GM18526 (cell line): Measurements from ENCODE around the gene RGS14.

ENCODE experiments used
- POLR2A ChIP-seq: IDR thresholded peaks from 3 replicates; pipeline ENCODE4 v1.6.1; 2011; ENCODE audit not compliant: insufficient read length; ENCODE audit errors: extremely low read depth

The RGS14 gene

DNA sequence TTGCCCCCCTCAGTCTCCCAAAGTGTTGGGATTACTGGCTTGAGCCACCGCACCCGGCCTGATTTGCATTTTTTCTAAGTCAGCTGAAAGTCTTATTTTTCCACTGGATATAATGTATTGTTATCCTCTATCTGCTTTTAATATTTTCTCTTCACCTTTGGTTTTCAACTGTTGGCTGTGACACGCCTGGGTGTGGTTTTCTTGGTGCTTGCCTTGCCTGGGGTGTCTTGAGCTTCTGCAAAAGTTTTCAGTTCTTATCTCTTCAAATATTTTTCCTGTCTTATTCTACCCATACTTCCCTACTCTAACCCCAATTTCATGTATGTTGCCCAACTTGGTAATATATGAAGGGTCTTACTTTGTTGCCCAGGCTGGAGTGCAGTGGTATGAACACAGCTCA, 41.7 kb upstream of the RGS14 start:
- TF ChIP-seq POLR2A: no peak

DNA sequence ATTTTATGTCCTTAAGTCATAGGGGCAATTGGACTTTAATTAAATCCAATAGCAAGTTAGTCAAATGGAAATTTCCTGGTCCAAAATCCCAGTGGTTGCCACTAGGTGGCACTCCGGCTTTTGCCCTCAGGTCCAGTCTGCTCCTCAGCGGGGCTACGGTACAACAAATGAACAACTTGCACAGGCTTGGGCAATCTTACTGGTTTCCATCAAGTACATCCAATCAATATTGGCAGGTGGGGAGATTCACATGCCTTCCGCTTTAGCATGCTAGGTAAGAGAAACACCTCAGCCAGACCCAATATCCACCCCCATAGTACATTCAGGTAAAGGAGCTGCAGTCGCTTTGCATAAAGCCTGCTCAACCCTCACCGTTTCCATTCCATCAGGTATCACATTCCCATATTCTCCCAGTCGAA, 39.8 kb upstream of the RGS14 start:
- no peak for TF ChIP-seq POLR2A

DNA sequence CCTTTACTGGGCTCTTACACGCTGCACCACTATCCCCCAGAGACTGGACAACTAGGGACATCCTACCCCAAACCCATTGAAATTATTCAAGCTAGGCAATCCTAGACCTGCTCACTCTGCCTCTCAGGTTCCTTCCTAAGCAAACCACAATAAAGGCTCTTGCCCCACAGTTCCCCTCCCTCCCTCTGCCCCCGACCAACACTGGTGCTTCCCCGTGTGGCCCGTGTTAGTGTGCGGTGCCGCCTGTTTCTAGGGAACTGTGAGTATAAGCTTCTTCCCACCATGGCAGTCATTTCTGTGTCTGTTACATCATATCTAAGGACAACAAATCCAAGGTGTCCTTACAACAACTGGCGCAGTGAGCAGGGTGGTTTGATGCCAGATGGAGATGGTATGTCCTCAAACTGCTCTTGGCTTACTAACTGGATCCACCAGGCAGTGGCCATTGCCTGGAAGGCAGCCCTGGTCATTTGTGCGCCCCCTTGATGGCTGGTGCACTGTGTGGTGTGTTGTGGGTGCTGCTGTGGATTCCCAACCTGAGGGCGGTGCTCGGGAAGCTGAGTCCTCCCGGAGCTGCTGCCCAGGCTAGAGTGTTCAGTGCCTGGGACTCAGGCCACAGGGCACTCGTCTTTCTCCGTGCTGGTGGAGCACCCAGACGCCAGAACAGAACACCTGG, 37.7 kb upstream of the RGS14 start:
- TF ChIP-seq POLR2A: no peak

DNA sequence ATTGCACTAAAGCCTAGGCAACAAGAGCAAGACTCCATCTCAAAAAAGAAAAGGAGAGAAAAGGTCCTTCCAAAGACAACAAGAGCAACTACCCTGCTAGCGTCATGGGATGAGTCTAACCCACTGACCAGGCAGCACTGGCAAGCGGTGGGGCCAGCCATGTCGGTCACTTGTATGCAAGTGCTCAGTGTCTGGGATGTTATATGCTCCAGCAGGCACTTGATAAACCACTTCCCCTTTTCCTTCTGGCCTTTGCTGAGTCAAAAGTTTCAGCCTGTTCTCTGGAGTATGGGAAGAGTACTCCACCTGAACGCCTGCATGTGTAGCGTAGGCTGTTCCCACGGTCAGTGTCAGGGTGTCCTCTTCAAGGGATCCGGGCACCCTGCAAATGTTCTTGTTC, 36.8 kb upstream of the RGS14 start:
- TF ChIP-seq POLR2A: no peak

DNA sequence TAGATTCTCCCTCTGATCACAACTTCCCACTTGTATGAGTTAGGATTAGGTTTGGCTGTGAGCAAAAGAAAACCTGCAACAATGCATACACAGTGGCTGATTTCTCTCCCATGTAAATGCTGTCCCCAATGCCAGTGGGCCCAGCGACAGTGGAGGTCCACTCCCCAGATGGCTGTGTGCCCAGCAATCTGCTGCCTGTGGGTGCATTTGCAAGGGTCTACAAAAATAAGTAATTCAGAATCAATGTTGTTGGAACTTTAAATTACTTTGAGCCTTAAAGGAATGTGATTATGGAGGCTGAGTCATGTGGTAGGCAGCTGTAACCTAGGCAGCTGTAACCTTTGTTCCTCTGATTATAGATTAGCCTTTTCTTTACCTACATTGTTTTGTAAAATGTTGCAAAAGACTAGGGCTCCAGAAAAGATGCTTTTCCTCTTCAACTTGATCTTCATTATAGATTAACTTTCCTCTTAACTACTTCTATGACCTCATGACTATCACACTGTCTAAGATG, 31.8 kb upstream of the RGS14 start:
- TF ChIP-seq POLR2A: no peak

DNA sequence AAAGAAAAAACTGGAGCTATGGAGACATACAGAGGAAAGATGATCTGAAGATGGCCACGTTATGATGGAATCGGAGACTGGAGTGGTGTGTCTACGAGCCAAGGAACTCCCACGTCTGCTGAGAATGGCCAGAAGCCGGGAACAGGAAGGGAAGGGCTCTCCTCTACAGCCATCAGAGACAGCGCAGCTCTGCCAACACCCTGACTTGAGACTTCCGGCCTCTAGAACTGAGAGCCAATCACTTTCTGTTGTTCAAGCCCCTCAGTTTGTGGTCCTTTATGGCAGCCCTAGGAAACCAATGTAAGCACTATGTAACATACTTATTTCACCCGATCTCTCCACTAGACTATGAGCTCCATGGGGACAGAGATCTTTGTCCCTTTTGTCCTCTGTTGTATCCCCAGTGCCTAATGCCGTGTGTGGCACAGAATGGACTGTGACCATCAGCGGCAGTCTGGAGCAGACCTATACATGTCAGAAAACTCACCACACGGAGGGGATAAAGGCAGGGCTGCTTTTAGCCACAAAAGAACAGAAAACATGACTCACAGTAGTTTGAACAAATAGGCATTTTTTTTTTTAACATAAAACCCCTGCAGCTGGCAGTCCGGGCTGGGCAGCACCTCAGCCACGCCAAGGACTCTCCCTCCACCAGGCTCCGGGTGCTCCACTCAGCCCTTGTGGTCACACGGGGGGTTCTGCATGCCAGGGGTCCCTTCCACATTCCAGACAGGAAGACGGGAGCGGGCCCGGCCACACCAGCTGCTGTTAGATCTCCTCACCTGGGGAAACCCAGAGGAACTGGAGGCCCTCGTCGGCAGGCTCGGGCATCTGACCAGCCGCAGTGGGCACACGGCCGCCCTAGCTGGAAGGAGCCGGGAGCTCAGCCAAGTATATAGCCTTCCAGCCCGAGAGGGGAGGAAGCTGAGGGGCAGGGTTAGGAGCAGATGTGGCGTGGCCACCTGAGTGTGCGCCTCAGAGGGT, 29.9 kb upstream of the RGS14 start:
- TF ChIP-seq POLR2A: no peak

DNA sequence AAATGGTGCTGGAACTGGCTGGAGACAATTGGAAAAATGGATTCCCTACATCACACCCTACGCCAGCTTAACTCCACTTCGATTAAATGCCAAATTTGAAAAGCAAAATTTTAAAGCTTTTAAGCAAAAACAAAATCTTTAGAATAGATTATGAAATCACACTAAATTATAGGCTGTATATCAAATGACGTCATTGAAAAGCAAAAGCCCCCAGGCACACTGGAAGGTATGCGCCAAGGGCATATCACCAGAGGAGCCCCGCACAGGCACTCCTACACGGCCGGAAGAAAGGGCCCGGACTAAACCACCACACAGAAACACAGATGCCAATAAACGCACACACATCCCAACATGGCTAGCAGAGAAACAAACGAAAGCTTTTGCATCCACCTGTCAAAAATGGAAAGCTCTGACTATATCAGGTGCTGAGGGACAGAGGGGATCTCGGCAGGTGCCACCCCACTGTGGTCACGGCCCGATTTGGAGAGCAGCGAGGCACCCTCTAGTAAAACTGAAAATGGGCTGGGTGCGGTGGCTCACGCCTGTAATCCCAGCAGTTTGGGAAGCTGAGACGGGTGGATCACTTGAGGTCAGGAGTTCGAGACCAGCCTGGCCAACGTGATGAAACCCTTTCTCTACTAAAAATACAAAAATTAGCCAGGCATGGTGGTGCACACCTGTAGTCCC, 29.0 kb upstream of the RGS14 start:
- no peak for TF ChIP-seq POLR2A

DNA sequence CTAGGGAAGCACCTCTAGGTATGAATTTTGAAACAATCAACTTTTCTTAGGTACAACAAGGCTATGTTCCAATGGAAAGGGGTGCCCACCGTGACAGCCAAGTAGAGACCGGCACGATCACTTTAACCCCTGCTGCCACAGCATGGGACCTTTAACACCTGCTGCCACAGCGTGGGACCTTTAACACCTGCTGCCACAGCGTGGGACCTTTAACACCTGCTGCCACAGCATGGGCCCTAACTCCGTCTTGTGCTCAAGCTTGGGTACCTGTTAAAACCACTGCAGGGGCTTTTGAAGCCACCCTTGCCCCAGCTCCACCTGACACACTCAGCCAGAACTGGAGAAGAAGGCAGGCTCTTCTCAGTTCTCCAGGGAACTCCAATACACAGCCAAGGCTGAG, 27.8 kb upstream of the RGS14 start:
- TF ChIP-seq POLR2A: no peak

DNA sequence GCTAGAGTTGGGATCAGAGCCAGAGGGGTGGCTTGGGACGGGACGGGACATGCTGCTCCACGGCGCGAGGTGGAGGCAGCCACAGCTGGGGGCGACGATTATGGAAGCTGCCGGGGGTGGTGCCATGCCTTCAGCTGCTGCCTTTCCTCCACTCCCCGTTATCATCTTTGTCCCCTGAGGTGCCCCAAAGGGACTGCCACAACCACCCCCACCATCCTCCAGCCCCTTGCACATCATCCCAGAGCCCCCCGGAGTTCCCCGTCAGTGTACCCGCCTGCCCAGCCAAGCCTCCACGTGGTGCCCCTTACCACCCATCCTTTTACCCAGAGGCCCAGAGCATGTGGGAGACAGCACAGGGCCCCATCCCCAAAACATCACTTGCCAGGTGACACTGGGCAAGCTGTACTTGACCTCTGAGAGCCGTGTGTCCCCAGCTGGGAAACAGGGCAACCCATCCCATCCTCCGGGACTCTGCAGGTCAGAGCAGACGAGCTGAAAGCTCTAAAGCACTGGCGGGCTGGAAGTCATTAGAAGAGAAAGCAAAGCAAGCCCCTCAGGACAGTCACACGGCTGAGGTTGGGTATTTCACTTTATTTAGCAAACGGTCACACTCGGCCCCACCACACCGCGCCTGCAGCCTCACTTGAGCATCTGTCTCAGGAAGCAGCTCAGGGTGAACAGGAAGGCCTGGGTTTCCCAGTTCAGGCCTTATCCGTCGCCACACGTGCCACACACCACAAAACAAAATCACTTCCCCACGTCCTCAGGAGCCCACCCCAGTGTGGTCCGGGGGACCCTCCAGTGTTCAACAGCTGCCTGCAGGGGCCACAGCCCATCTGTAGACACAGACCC, 26.5 kb upstream of the RGS14 start:
- no peak for TF ChIP-seq POLR2A

DNA sequence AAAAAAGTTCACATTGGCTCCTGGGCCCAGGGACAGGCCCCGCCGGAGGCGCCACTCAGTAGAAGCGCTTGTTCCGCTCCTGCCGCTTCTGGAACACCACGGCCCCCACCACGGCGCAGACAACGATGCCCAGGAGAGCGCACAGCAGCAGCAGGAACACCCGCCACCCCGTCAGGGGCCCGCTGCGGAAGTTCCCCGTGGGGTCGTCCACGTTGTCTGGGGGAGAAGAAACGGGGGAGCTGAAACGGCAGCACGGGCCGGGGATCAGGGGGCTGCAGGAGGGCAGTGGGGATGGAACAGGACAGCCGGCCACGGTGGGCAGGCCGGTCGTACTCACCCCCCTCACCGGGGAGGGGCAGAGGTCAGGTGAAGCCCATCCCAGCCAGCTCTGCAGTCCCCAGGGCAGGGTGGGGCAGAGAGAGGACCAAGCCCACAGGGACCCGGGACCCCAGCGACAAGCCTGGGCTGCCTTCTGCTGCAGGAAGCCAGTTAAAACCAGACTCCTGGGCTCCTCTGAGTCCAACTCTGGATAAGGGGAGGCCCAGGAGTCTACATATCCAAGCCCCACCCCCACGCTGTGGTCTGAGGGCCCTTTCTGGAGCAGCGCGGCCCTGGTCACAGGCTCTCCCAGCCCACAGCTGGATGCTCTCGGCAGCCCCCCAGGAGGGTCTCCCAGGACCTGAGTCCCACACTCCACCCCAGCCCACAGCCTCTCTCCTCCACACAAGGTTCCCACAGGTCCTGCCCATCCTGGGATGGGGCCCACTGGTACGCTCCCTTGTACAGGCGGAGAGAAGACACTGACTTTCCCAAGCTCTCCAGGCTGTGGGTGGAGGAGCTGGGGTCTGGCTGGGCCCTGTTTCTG, 25.5 kb upstream of the RGS14 start:
- no peak for TF ChIP-seq POLR2A

DNA sequence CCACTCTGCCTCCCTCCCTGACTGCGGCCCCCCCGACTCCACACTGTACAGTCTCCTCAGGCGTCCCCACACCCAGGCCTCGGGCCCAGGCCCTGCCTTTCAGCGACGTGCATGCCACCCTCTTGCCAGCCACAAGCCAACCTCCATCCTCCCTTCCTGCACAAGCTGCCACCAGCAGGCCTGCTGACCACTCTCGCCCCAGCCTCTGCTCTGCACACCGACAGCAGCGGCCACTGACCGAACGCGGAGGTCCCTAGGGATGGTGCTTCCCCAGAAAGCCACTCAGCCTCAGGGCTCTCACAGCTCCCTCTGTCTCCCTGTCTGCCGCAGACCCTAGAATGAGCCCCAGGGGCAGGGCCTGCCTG, 24.8 kb upstream of the RGS14 start:
- TF ChIP-seq POLR2A: no peak

DNA sequence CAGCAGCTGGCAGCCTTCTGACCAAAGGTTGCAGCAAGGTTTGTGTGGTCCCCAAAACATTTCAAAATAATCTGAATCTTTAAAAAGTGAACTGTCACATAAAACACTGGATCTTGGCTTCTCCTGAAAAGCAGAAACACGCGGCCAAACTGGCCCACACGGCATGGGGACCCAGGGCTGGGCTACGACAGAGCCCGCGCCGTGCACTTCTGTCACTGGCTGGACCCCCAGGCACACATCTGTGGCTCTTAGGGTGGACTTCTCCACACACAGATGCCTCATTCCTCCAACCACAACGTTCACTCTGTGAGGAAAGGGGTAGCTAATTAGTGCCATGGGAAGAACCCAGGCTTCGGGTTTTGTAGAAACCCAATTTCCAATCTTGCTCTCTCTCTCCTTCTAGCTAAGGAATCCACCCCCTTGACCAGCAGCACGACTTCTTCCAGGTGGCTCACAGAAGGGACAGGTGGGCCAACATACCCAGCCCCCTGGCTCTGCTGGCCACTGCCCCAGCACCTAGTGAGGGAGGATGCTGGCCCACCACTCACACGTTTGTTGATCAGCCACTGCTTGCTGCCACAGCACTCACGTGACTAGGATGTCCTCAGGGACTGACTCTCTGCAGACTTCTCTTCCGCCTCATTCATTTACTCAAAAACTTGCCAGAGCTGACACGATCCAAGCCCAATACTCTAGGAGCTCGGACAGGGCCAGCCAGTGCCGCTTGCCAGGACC, 24.1 kb upstream of the RGS14 start:
- no peak for TF ChIP-seq POLR2A

DNA sequence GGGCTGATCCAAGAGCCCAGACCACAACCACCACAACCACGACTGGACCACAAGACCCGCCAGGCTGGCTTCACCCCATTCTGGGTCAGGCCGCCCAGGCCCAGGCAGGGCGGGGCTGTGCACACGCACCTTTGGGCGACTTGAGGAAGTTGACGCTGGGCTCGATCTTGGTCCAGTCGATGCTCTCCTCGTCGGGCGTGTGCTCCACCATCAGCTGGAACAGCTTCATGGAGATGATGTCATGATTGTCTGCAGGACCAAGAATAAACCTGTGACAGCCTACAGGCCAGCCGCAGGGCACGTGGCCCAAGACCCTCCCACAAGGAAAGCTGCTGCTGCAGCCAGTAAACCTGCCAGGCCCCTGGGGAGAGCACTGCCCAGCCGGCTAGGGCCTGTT, 23.6 kb upstream of the RGS14 start:
- no peak for TF ChIP-seq POLR2A
